Prostate gland (tissue), 2 donors: ENCODE results near the gene GNG2.

Experiments
- CTCF ChIP-seq, 4 experiments: fragments of 200-600 bp in 2 of 4; fragments of 450-650 bp in 2 of 4; sonication (generic) in 2 of 4; IDR thresholded peaks; 1 replicate in 3 of 4; 2 replicates in 1 of 4; pipeline ENCODE4 v1.5.1; 2016 to 2019; ENCODE audit warnings: antibody characterized with exemption in 4 of 4, mild to moderate bottlenecking in 2 of 4, moderate library complexity in 2 of 4
- POLR2A ChIP-seq: fragments of 450-650 bp; IDR thresholded peaks from one replicate; pipeline ENCODE4 v1.6.1; 2016; ENCODE audit warnings: antibody characterized with exemption, mild to moderate bottlenecking
- POLR2AphosphoS5 ChIP-seq: sonication (generic); formaldehyde crosslinking; IDR thresholded peaks from one replicate; pipeline ENCODE4 v1.6.1; 2017; ENCODE audit warnings: antibody characterized with exemption

- TF ChIP-seq POLR2AphosphoS5 = no peak
- no peak for TF ChIP-seq CTCF (IDR thresholded peaks at IDR 0.05)
- TF ChIP-seq POLR2A = no peak
Measured at GRCh38 chr14:51824191-51824590, 36.2 kb upstream of the GNG2 start.
